SK-N-SH treated with all-trans-retinoic acid at 6 μM for 48 hours (cell line): ENCODE data around the gene DUSP2.

Source experiments
- ARNTL ChIP-seq: fragments of 450-650 bp; formaldehyde crosslinking; IDR thresholded peaks from 2 replicates; pipeline ENCODE4 v1.5.0; 2020; ENCODE audit warnings: low read depth, mild to moderate bottlenecking, moderate library complexity, borderline replicate concordance
- BACH2 ChIP-seq: fragments of 250-450 bp; sonication (Bioruptor Pico); IDR thresholded peaks from 2 replicates; pipeline ENCODE4 v1.9.0; 2021; ENCODE audit warnings: mild to moderate bottlenecking, borderline replicate concordance
- CREB5 ChIP-seq: fragments of 250-450 bp; sonication (Bioruptor Pico); IDR thresholded peaks from 2 replicates; pipeline ENCODE4 v1.5.1; 2020; ENCODE audit warnings: low read depth, mild to moderate bottlenecking, moderate library complexity
- CSRNP3 ChIP-seq: fragments of 250-450 bp; sonication (Bioruptor Pico); IDR thresholded peaks from 2 replicates; pipeline ENCODE4 v1.5.1; 2021; ENCODE audit warnings: mild to moderate bottlenecking, moderate library complexity
- GLIS3 ChIP-seq: fragments of 250-450 bp; sonication (Bioruptor Pico); IDR thresholded peaks from 2 replicates; pipeline ENCODE4 v1.5.0; 2020; ENCODE audit warnings: mild to moderate bottlenecking, moderate library complexity
- PPARA ChIP-seq: fragments of 250-450 bp; sonication (Bioruptor Pico); IDR thresholded peaks from 2 replicates; pipeline ENCODE4 v1.5.0; 2020; ENCODE audit warnings: mild to moderate bottlenecking, borderline replicate concordance
- SNAI2 ChIP-seq: fragments of 250-450 bp; sonication (Bioruptor Pico); IDR thresholded peaks from 2 replicates; pipeline ENCODE4 v1.5.0; 2020; ENCODE audit warnings: mild to moderate bottlenecking, moderate library complexity
- TCF4 ChIP-seq: fragments of 250-450 bp; sonication (Bioruptor Pico); IDR thresholded peaks from 2 replicates; pipeline ENCODE4 v1.8.0; 2021; ENCODE audit warnings: mild to moderate bottlenecking, moderate library complexity, borderline replicate concordance
- ZC3H10 ChIP-seq: fragments of 250-450 bp; sonication (Bioruptor Pico); IDR thresholded peaks from 2 replicates; pipeline ENCODE4 v1.5.1; 2021; ENCODE audit warnings: mild to moderate bottlenecking, moderate library complexity
- ZFP30 ChIP-seq: fragments of 450-650 bp; formaldehyde crosslinking; IDR thresholded peaks from 2 replicates; pipeline ENCODE4 v1.5.0; 2022; ENCODE audit warnings: mild to moderate bottlenecking, moderate library complexity
- ZNF565 ChIP-seq: fragments of 450-650 bp; formaldehyde crosslinking; conservative IDR thresholded peaks from 2 replicates; pipeline ENCODE4 v1.5.0; 2020; ENCODE audit warnings: low read depth, mild to moderate bottlenecking, moderate library complexity

GRCh38 chr2:96102596-96103186 lies 42.5 kb downstream of the DUSP2 start:
- TF ChIP-seq TCF4 (CRISPR knock-in tag) (no peak), ZNF565 (no peak), ZFP30 (CRISPR knock-in tag) (no peak), ARNTL (CRISPR knock-in tag) (no peak), GLIS3 (CRISPR knock-in tag) (no peak), SNAI2 (CRISPR knock-in tag) (no peak), BACH2 (no peak), PPARA (CRISPR knock-in tag) (no peak), CREB5 (CRISPR knock-in tag) (no peak), CSRNP3 (CRISPR knock-in tag) (no peak), ZC3H10 (CRISPR knock-in tag) (no peak)
